Nephron progenitor cell (in vitro differentiated cells): Measurements from ENCODE around the gene KCTD14.
"Not testable (repeated sequence)": the region's sequence is repeated elsewhere in the genome, so short reads cannot be mapped to it uniquely, and the experiment has no call there.

Experiments
- DNase-seq: peaks from one replicate; pipeline ENCODE4 v3.0.0; 2021
- H3K27ac Mint-ChIP-seq: 2 replicates; pipeline ENCODE4 v1.8.0; 2021; ENCODE audit warnings: mild to moderate bottlenecking, moderate library complexity, mixed read lengths
- H3K27me3 Mint-ChIP-seq: 2 replicates; pipeline ENCODE4 v1.8.0; 2021; ENCODE audit warnings: mild to moderate bottlenecking, low read depth, mixed read lengths; ENCODE audit not compliant: poor library complexity
- H3K36me3 Mint-ChIP-seq: 2 replicates; pipeline ENCODE4 v1.8.0; 2021; ENCODE audit warnings: low read depth, mixed read lengths
- H3K4me1 Mint-ChIP-seq: 2 replicates; pipeline ENCODE4 v1.8.0; 2021; ENCODE audit warnings: mixed read lengths
- H3K4me3 Mint-ChIP-seq: 2 replicates; pipeline ENCODE4 v1.8.0; 2021; ENCODE audit warnings: mild to moderate bottlenecking, moderate library complexity, mixed read lengths
- H3K9me3 Mint-ChIP-seq: 2 replicates; pipeline ENCODE4 v1.8.0; 2021; ENCODE audit warnings: mild to moderate bottlenecking, moderate library complexity, mixed read lengths
- TF ChIP-seq, protein P1 (sequence below): fragments of 200-600 bp; sonication (generic); IDR thresholded peaks from 2 replicates; pipeline ENCODE4 v1.5.0; 2021; ENCODE audit warnings: antibody characterized with exemption

Gene KCTD14

DNA sequence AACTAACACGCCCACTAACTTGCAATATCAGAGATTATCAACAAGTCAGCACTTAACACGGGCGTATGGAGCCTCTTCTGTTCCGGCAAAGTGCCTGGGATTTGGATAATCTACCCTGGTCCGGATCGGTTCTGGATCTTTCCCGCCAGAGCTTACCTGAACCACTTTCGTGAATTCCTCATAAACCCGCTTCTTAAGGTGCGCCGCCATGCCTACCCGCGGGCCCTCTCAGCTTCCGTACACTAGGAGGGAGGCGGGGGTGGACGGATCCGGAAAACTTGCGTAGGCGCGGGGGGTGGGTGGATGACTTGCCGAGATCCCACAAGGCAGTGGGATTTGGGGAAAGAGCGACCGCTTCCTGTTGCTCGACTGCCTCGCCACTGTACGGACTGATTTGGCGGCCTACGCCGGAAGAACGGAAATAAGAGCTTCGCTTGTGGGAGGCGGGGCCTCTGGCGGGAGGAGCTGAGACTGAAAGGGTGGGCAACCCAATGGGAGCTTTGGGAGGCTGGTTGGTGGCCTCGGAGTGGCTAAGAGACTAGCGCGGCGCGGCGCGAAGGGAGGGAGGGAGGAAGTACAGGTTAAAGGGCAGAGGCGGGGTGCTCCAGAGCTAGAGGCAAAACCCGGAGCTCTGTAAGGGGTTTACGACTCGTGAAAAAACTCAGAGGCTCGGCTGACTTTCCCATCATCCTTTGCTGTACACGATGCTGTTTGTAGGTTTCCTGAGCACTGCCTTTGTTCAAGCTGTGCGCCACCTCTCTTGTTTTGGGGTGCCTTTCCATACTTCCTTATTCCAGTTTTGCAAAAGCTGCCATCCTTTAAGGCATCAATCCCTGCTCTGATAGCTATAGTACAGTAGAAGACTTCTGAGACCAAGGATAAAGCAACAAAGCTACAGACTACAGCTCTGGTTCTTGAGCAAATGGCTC is 28.4 kb downstream of the KCTD14 start, which contains the start of gene INTS4:
Gene INTS4 (minus strand): TSS at position 235 of the 929 bp plus-strand sequence. CDS start 25 bp downstream, at position 210.
- TF ChIP-seq, protein P1, sequence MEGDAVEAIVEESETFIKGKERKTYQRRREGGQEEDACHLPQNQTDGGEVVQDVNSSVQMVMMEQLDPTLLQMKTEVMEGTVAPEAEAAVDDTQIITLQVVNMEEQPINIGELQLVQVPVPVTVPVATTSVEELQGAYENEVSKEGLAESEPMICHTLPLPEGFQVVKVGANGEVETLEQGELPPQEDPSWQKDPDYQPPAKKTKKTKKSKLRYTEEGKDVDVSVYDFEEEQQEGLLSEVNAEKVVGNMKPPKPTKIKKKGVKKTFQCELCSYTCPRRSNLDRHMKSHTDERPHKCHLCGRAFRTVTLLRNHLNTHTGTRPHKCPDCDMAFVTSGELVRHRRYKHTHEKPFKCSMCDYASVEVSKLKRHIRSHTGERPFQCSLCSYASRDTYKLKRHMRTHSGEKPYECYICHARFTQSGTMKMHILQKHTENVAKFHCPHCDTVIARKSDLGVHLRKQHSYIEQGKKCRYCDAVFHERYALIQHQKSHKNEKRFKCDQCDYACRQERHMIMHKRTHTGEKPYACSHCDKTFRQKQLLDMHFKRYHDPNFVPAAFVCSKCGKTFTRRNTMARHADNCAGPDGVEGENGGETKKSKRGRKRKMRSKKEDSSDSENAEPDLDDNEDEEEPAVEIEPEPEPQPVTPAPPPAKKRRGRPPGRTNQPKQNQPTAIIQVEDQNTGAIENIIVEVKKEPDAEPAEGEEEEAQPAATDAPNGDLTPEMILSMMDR: no peak

DNA sequence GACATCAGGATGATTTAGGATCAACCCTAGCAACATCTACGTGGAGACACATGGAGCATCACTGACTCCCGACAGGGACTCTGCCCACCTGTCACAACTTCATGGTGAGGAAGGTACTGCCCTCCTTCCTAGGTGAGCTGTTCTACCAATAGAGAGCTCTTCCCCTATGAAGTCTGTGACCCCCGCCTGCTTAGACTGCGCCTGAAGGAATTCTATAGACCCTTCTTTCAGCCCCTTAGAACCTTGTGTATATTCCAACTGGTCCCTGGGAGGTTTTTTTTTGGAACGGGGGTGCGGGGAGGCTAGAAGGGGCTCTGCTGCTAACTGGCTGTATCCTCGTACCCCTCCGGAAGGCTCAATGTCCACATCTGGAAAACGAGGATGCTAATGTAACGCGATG is 29.2 kb downstream of the KCTD14 start:
- Mint-ChIP-seq H3K4me1 (peaks cover 16% of the 10 kb centered on the region), H3K27ac (peak overlapping the region; percentile 90), H3K4me3 (peak overlapping the region; percentile 98), H3K36me3 (peaks cover 8% of the 10 kb centered on the region), H3K9me3 (no peaks in the 10 kb centered on the region), H3K27me3 (peaks cover 9% of the 10 kb centered on the region)
- TF ChIP-seq, protein P1: no peak
- DNase-seq: peak; percentile 5

More for the DNA sequence above, 28.4 kb downstream of the KCTD14 start, which contains the start of gene INTS4:
- DNase-seq: peak; percentile 96
- Mint-ChIP-seq H3K27ac (peak within 1 kb of the TSS; percentile 92), H3K4me3 (peak within 1 kb of the TSS; percentile 98), H3K4me1 (peaks cover 16% of the 10 kb centered on the region), H3K9me3 (no peaks in the 10 kb centered on the region), H3K27me3 (peaks cover 9% of the 10 kb centered on the region), H3K36me3 (peaks cover 7% of the 10 kb centered on the region)

GRCh38 chr11:77990981-77991380 is 32.1 kb downstream of the KCTD14 start:
- Mint-ChIP-seq H3K9me3 (peaks cover 4% of the 10 kb centered on the region), H3K27ac (no peak overlapping the region), H3K36me3 (peaks cover 37% of the 10 kb centered on the region), H3K4me1 (peaks cover 16% of the 10 kb centered on the region), H3K4me3 (no peak overlapping the region), H3K27me3 (peaks cover 5% of the 10 kb centered on the region)
- no peak for DNase-seq
- TF ChIP-seq, protein P1: no peak

DNA sequence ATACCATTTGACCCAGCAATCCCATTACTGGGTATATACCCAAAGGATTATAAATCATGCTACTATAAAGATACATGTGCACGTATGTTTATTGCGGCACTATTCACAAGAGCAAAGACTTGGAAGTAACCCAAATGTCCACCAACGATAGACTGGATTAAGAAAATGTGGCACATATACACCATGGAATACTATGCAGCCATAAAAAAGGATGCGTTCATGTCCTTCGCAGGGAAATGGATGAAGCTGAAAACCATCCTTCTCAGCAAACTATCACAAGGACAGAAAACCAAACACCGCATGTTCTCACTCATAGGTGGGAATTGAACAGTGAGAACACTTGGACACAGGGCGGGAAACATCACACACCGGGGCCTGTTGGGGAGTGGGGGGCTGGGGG is 36.6 kb downstream of the KCTD14 start:
- H3K36me3 Mint-ChIP-seq: peaks cover 70% of the 10 kb centered on the region
- not testable (repeated sequence) for H3K27ac Mint-ChIP-seq

GRCh38 chr11:77981346-77981947 is 41.6 kb downstream of the KCTD14 start:
- peaks cover 6% of the 10 kb centered on the region for H3K9me3 Mint-ChIP-seq
- no peak for DNase-seq
- H3K27me3 Mint-ChIP-seq: no peaks in the 10 kb centered on the region
- H3K36me3 Mint-ChIP-seq: peaks cover 69% of the 10 kb centered on the region
- H3K27ac Mint-ChIP-seq: no peak overlapping the region
- TF ChIP-seq, protein P1: no peak
- no peaks in the 10 kb centered on the region for H3K4me1 Mint-ChIP-seq
- H3K4me3 Mint-ChIP-seq: no peak overlapping the region

More for the DNA sequence above, 36.6 kb downstream of the KCTD14 start:
- DNase-seq, H3K9me3 Mint-ChIP-seq, H3K4me3 Mint-ChIP-seq, H3K27me3 Mint-ChIP-seq, H3K4me1 Mint-ChIP-seq: not testable (repeated sequence)

DNA sequence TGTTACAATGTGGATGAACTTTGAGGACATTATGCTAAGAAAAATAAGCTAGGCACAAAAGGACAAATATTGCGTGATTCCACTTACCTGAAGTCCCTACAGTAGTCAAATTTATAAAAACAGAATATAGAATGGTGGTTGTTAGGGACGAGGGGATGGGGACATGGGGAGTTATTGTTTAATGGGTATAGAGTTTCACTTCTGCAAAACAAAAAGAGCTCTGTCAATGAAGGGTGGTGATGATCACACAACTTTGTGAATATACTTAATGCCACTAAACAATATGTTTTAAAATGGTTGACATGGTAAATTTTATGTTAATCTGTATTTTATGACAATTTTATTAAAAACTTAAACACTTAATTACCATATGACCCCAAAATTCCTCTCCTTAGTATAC is 54.7 kb downstream of the KCTD14 start:
- Mint-ChIP-seq H3K9me3 (peaks cover 4% of the 10 kb centered on the region), H3K27ac (no peak overlapping the region)
- TF ChIP-seq, protein P1: no peak

More for the DNA sequence above, 54.7 kb downstream of the KCTD14 start:
- no peak overlapping the region for H3K4me3 Mint-ChIP-seq
- H3K36me3 Mint-ChIP-seq: peaks cover 39% of the 10 kb centered on the region
- no peaks in the 10 kb centered on the region for H3K4me1 Mint-ChIP-seq
- no peak for DNase-seq
- peaks cover 2% of the 10 kb centered on the region for H3K27me3 Mint-ChIP-seq
